HG03066 (cell line): Measurements from ENCODE around the gene PLG.
"Not testable (repeated sequence)": the region's sequence is repeated elsewhere in the genome, so short reads cannot be mapped to it uniquely, and the experiment has no call there.

ENCODE experiments used
- ATAC-seq: cut with Tn5 transposase; IDR thresholded peaks from one replicate; pipeline ENCODE4 v1.9.1; 2021; ENCODE audit warnings: low read depth; ENCODE audit not compliant: unreplicated experiment

PLG gene

DNA sequence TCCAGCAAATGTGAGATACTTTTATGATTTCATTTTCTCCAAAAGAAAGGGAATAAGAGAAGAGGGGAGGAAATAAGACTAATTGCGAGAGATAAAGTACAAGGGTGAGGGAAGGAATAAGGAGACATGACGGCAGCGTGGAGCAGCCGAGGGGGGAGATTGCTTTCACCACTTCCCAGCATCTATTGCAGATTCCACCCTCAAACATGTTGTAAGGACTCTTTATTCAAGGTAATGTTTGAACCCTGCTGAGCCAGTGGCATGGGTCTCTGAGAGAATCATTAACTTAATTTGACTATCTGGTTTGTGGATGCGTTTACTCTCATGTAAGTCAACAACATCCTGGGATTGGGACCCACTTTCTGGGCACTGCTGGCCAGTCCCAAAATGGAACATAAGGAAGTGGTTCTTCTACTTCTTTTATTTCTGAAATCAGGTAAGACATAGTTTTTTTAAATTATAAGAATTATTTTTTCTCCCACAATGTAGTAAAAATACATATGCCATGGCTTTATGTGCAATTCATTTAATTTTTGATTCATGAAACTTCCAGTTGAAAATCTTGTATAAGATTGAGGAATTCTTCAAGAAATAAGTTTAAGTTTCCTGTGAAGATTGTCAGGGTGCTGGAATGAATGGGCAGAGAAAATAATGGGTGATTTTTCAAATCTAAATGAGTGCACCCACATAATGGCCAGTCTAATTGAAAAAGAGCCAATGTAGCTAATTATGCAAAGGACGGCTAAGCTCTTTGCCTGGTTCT is at the start of gene PLG:
Gene PLG, plus strand, starts transcription at position 327 of the 763 bp plus-strand sequence. Its CDS starts 61 bp downstream, at position 388.
- not testable (repeated sequence) for ATAC-seq

- no peak for ATAC-seq
These were observed 42.5 kb upstream of the PLG start for GRCh38 chr6:160659562-160659961.

DNA sequence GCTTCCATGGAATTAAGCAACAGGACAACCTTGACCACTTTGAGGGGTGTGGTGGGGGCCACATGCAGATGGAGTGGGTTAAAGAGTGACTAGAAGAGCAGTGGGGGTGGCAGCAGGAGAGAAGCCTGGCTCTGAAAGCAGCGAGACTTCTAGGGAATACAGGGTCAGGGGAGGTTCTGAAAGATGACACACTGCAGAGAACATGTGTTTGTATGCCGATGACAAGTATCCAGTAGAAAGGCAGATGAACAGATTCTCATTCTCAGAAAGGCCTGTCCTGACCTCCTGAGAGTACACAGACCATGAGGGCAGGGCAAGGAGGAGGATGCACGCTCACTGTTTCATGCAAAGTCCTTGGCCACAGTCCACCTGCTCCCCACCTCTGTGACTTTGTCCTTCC is 40.8 kb upstream of the PLG start:
- ATAC-seq = no peak

DNA sequence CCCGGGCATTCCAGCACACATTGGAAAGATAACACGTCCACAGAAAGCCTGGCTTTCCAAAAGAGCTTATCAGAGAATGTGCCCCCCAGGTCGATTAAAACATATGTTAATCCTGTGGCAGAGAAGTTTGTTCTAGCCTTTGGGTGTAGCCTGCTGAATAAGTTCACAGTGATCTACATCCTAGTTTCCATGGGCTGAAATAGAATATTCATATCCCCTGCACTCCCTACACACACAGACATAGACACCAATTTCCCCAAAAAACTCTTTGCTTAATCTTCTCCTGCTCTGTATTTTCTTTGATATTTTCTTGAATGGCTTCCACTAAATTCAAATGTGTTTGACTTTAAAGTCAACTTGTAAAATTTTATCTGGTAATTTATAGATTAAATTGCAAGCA is 39.6 kb upstream of the PLG start:
- ATAC-seq = no peak

DNA sequence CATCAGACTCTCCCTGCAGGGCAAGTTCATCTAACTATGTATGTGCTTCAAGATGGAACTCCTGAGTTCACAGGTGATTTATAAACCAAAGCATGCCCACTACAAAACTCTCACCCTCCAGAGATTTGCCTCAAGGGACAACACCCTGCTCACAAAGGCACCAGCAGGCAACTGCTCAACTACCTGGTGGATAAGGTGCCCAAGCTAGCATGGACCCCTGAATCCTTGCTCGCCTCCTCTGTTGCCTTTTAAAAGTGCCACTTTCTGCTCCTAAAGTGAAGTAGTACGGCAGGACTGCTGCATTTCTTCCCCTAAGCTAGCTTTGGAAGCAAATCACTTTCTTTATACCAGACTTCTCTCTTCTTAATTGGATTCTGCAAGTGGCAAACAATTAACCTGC is 39.2 kb upstream of the PLG start:
- no peak for ATAC-seq

GRCh38 chr6:160664198-160664597 is 37.8 kb upstream of the PLG start, which contains the start of gene LPA:
Gene LPA, minus strand, starts transcription at chr6:160664275. Its CDS starts 61 bp downstream, at chr6:160664214.
- not testable (repeated sequence) for ATAC-seq

GRCh38 chr6:160667639-160668481 is 34.2 kb upstream of the PLG start:
- ATAC-seq = peak; percentile 70

GRCh38 chr6:160668589-160668988 is 33.5 kb upstream of the PLG start:
- no peak for ATAC-seq

- not testable (repeated sequence) for ATAC-seq
These were observed 25.6 kb upstream of the PLG start for GRCh38 chr6:160676418-160676817.

DNA sequence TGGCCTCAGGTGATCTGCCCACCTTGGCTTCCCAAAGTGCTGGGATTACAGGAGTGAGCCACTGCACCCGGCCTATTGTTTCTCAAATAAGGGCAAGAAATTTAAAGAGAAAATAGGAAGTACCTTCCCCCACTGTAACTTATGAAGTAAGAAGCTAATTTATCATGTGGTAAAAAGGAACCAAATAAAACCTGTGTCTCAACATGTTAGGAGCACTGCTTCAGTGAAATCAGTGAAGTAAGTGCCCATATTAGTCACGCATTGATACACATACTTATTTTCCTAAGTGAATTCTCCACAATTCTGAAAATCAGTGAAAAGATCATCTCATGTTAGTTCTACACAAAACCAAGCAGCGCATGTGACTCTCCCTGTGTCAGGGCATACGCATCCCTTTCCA is 23.8 kb upstream of the PLG start:
- no peak for ATAC-seq

DNA sequence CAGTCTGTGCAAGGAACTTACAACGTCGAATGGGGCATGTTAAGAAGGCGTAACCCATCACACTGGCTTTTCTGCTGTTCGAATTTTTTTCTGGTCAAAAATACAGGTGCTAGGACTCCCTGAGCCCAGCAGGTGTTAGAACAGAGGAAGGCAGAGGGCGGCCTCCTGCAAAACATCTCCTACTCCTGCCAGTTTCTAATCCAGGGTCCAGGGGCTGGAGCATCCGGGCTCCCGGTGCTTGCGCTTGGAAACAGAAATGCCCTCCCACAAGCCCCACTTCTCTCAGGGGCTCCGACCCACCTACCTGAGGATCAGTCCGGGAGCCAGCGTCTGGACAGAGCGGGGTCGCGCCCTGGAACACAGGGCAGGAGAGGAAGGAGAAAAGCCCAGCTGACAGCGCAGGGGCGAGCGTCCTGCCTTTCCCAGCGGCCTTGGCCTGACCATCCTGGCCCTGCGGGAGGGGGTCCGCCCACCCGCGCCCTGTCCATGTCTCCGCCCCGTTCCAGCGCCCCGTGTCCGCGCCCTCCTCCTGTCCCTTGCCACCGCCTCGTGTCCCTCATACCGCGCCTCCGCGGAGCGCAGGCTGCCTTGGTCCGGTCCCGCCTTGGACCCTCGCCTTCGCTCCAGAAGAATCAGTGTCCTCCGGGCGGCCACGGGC is 23.2 kb upstream of the PLG start:
- no peak for ATAC-seq

DNA sequence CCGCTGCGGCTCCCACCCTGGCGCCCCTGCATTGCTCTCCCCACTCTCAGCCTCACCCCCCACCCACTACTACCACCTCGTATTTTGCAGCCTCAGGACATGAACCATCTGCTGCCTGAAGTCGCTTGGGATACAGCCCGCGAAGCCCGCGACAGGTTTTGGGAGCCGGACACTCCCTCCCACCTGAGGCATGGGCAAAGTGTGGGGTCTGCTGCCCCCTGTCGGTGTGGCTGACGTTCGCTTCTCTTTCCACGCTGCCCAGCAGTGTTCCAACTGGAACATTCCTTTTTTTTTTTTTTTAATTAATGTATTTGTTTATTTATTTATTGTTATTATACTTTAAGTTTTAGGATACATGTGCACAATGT is 22.7 kb upstream of the PLG start:
- ATAC-seq = no peak

DNA sequence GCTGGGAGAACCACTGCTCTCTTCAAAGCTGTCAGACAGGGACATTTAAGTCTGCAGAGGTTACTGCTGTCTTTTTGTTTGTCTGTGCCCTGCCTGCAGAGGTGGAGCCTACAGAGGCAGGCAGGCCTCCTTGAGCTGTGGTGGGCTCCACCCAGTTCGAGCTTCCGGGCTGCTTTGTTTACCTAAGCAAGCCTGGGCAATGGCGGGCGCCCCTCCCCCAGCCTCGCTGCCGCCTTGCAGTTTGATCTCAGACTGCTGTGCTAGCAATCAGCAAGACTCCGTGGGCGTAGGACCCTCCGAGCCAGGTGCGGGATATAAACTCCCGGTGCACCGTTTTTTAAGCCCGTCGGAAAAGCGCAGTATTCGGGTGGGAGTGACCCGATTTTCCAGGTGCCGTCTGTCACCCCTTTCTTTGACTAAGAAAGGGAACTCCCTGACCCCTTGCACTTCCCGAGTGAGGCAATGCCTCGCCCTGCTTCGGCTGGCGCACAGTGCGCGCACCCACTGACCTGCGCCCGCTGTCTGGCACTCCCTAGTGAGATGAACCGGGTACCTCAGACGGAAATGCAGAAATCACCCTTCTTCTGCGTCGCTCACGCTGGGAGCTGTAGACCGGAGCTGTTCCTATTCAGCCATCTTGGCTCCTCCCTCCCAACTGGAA is 16.8 kb upstream of the PLG start:
- not testable (repeated sequence) for ATAC-seq

DNA sequence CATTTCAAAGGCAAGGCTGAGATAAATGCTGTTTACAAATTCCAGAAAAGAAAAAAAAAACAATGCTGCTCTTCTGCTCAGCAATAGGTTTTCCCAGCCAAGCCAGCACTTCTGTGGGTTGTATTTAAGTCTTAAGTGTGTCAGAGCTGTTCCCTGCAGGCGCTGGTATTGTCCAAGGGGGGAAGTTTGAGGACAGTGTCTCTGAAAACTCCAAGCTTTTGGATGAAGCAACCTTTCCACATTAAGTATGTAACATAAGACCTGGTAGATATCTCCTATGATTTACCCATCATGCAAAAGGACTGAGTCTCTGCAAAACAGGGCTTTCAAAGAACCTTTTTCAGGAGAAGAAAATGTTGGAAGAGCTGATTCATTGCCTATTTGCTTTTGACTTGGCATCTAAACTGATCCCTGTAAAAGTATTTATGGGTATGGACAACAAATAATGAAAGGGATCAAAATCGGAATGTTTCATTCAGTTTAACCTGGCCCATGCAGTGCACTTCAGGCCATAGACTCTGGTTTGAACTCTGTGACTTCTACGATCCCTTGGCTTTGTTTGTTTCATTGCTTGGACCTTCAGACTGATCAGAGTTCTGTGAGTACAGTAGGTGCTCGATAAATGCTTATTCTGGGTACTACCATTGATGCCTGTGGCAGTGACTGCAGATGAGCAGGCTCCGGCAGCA is 16.1 kb upstream of the PLG start:
- ATAC-seq = no peak

GRCh38 chr6:160690458-160690857 is 11.6 kb upstream of the PLG start:
- no peak for ATAC-seq

DNA sequence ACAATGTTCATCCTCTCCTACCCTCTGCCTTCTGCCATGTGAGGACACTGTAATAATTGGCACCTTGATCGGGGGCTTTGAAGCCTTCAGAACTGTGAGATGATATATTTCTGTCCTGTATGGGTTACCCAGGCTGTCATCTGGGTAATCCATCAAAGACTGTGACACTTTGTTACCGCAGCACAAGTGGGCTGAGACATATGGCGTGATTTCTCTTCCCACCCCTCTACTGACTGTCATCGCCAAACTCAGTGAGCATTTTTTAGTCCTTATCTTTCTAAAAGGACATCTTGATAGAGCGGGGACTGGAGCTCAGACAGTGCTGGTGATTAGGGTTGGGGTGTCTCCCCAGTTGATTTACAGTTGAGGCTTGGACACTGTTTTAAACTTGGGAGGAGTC is 10.4 kb upstream of the PLG start:
- no peak for ATAC-seq

DNA sequence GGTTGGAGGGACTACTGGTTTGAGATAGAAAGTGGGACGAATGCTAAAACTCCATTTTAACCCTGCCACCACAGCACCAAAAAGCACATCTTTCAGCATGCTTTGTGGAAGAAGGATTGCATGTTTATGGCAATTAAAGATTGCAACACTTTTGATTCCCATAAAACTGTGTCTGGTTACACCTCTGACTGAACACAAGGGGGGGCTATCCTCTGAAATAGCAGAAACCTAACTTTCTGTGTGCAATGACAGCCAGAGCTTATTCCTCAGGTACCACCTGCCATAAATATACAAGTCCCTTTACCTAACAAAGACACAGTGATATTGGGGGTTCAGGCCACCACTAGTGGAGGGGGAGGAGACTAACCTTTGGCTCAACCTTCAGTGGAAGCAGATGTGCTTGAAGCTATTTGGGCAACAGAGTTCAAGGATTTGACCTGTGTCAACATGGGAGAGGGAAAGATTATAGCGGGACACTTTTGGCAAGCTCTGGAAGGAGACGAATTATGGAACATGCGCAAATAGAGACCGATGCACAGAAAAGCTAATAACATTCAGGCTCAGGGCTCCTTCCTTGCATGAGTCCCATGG is 9.6 kb upstream of the PLG start:
- no peak for ATAC-seq

DNA sequence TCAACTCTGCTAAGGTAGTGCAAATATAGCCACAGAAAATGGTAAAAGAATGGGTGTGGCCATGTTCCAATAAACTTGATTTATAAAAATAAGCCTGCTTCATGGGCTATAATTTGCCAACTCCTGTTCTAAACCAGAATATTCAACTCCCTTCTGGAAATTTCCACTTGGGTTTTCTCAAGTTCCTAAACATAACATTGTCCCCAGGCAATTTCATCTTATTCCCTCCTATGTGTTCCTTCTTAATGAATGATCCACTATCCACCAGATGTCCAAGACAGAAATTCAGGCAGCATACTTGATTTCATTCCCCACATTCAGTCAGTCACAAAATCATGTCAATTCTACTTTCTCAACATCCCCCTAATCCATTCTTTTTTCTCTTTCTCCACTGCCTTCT is 7.0 kb upstream of the PLG start:
- not testable (repeated sequence) for ATAC-seq

DNA sequence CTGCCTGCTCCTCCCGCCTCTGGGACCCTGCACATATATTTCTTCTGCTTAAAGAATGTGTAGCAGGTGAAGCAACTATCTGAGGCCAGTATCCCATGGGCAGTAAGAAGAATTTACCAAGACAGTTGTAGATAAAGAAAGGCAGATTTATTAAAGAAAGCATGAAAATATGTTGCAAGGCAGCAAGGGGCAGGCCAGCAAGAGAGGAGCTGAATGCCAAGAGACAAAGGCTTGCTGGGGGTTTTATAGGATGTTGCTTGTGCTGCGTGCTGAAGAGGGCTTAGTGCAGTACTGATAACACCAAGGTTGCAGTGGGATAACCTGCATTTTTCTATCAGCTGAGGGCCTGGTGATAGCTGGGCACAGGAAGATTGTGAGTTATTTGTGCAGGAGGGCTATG is 6.4 kb upstream of the PLG start:
- ATAC-seq = not testable (repeated sequence)

DNA sequence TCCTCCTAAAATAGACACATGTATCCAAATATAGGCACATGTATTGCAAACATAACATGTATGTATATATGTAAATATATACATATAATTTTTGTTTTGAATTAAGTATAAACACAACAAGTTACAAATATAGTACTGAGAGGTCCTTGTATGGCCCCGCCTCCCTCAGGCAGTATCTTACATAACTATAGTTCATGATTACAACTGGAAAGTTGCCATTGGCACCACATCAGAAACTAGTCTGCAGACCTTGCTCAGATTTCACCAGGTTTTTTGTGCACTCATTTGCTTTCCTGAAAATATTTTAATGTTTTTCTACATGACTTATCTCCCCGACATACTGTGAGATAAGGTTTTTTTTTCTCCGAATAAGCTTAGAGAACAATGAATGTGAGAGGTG is 5.2 kb upstream of the PLG start:
- ATAC-seq = not testable (repeated sequence)
